CD4-positive, alpha-beta T cell treated with Interleukin-4 for 4 hours (primary cell): ENCODE data around the gene GNAI2.

Source experiments
- DNase-seq: peaks from one replicate; pipeline ENCODE4 v3.0.0-alpha.2; 2020

The GNAI2 gene

DNA sequence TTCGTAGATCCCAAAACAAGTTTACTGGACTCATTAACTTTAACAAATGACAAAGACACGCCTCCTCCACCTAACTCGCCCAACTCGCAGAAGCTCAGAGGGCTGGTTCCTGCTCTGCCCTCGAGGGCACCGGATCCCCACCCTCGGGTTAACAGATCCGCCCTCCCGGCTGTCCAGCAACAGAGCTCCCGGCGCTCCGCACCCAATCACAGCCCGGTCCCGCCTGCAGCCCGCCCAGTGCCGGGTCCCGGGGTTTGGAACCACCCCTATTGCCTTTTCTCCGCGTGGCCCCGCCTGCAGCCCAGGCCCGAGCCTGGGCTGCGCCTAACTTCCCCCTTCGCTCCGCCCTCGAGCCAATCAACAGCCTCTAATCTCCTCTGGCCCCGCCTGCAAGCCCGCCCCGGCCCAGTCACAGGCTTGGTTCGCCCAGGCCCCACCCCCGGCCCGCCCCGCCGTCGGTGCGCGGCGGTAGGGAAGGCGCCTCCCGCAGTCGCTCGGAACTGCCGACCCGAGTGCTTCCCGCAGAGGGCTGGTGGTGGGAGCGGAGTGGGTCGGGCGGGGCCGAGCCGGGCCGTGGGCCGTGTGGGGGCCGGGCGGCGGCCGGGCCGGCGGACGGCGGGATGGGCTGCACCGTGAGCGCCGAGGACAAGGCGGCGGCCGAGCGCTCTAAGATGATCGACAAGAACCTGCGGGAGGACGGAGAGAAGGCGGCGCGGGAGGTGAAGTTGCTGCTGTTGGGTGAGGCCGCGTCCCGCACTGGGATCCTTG lies at the start of gene GNAI2:
Gene GNAI2, plus strand, starts transcription at position 489 of the 768 bp plus-strand sequence. Its CDS starts 132 bp downstream, at position 621.
- peak; percentile 99 for DNase-seq

DNA sequence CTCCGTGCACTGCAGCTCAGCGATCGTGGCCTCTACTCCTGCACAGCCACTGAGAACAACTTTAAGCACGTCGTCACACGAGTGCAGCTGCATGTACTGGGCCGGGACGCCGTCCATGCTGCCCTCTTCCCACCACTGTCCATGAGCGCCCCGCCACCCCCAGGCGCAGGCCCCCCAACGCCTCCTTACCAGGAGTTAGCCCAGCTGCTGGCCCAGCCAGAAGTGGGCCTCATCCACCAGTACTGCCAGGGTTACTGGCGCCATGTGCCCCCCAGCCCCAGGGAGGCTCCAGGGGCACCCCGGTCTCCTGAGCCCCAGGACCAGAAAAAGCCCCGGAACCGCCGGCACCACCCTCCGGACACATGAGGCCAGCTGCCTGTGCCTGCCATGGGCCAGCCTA lies 48.3 kb upstream of the GNAI2 start:
- DNase-seq = no peak

DNA sequence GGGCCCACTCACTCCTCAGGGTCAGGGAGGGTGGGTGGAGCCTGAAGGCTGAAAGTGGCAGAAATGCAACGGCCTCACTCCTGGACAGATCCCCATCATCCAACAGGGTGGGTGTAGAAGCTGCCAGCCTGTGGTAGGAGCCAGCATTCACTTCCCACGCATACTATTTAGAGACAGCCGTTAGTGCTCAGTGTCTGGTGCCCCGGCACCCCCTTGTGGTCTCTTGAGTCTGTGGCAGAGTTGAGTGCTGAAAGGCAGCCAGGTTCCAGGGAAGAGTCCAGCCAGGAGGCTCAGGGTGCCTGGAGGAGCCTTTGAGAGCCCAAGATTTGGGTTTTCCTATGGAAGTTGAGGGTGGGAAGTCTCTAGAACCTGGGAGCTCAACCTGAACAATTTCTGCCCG lies 46.7 kb upstream of the GNAI2 start:
- no peak for DNase-seq

DNA sequence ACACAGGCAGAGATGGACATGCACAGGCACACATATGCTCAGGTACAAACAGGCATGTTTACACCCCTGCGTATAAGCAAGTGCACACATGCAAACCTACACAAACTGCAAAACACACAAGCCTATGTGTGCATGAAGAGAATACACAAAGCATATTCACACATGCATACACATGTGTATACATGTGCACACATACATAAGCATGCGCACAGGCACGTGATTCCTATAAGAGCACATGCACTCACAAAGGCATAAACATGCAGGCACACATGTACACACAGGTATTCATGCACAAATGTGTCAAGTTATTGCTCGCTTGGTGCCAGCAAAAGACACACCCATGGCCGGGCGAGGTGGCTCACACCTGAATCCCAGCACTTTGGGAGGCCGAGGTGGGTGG lies 46.0 kb upstream of the GNAI2 start:
- no peak for DNase-seq

DNA sequence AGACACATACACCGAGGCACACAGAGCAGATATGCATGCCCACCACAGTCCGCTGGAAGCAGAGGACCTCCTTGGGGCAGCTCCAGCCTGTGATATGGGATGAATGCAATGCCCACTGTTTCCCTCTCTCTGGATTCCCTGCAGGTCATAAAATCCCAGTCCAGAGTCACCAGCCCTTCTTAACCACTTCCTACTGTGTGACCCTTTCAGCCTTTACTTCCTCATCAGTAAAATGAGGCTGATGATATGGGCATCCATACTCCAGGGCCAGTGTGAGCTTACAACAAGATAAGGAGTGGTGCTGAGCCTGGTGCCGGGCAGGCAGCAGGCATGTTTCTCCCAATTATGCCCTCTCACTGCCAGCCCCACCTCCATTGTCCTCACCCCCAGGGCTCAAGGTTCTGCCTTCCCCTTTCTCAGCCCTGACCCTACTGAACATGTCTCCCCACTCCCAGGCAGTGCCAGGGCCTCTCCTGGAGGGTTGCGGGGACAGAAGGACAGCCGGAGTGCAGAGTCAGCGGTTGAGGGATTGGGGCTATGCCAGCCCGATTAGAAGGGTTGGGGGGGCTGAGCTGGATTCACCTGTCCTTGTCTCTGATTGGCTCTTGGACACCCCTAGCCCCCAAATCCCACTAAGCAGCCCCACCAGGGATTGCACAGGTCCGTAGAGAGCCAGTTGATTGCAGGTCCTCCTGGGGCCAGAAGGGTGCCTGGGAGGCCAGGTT lies 44.9 kb upstream of the GNAI2 start, which contains the start of gene GNAT1:
Gene GNAT1, plus strand, starts transcription at position 675 of the 725 bp plus-strand sequence. CDS start 116 bp downstream, outside the sequence.
- DNase-seq = no peak

DNA sequence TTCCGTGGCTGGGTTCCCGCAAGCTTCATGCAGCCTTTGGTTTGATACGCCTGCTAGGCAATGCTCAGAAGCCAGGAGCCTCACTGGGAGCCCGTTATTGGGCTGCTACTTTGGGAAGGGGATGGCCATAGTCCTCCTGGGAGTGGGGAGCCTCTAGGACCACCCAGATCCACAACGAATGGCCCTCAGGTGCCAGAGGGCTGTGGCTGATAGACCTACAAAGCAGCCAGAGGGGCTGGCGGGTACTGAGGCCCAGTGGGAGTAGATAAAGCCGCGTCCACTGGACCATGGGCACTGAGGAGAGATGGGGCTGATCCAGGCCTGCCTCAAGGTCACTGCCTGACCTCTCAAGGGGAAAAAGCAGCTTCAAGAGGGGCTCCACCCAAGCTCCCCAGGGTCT lies 43.9 kb upstream of the GNAI2 start:
- no peak for DNase-seq

DNA sequence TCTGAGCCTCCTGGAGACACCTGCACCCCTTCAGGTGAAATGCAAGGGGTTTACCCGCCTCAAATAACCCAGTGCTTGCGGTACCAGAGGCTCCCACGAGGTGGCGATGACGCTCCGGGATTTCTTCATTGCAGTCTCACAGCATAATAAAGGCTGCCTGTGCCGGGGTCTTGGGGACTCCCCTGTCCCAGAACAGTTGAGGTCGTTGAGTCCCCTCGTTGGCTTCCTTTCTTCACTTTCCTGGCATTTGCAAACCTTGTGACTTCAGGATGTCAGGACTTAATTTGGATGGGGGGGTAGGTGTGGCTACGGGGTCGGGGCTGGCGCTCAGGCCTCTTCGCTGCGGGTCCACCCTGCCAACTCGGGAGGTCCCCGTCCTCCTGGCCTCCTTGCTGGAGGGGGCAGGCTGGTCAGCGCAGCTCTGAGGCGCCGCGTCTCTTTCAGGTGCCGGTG lies 43.3 kb upstream of the GNAI2 start:
- DNase-seq = peak; percentile 81

DNA sequence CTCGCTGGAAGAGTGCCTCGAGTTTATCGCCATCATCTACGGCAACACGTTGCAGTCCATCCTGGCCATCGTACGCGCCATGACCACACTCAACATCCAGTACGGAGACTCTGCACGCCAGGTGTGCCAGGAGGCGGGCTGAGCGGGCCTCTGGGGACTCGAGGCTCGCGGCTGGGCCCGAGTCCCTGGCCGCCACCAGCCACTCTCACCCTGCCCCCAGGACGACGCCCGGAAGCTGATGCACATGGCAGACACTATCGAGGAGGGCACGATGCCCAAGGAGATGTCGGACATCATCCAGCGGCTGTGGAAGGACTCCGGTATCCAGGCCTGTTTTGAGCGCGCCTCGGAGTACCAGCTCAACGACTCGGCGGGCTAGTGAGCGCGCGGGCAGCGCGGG lies 42.7 kb upstream of the GNAI2 start:
- no peak for DNase-seq

DNA sequence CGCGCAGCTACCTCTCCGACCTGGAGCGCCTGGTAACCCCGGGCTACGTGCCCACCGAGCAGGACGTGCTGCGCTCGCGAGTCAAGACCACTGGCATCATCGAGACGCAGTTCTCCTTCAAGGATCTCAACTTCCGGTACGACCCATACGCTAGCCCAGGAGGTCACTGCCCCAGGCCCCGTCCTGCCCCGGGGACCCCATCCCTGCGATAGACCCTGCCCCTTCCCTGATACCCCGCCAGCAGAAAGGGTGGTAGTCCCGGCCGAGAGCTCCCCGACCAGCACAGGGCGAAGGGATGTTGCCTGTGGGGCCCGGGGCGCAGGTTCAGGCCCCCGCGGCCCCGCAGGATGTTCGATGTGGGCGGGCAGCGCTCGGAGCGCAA lies 42.3 kb upstream of the GNAI2 start:
- DNase-seq = no peak

DNA sequence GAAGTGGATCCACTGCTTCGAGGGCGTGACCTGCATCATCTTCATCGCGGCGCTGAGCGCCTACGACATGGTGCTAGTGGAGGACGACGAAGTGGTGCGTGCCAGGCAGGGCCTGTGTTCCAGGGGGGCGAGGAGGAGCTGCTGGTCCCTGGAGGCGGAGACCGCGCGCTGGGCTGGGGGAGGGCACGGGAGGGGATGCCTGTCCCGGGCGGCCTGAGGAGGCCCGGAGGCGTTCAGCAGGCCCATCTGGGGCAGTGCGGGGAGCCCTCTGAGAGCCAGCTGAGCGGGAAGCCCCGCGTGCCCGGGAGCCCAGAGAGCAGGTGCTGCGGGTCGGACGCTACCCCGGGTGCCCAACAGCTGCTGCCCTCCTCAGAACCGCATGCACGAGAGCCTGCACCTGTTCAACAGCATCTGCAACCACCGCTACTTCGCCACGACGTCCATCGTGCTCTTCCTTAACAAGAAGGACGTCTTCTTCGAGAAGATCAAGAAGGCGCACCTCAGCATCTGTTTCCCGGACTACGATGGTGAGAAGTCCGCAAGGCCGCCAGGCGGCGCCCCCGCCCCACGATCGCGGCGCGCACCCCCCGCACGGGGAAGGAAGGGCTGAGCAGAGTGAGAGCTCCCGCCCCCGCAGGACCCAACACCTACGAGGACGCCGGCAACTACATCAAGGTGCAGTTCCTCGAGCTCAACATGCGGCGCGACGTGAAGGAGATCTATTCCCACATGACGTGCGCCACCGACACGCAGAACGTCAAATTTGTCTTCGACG lies 41.7 kb upstream of the GNAI2 start:
- DNase-seq = peak; percentile 82

DNA sequence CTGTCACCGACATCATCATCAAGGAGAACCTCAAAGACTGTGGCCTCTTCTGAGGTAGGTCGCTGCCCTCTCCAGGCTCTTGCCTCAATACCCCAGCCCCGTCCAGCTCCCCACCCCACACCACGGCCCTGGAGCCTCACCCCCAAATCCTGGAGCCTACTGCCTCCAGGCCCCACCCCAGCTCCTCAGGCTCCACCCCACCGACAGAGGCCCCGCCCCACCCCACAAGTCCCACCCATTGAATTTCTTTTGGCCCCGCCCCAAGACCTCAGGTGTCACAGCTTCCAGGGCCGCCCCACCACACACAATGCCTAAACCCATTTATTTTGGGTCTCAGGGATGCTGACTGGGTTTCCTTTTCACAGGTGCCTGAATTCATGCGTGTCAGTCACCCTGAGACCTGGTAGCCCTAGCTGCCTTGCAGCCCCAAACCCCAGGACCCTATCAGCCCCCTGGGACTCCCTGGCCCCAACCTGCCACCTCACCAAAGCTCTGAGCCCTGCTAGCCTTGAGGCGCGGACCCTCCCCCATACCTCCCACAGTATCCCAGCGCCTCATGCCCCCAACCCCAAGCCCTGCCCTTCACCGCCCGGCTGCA lies 41.0 kb upstream of the GNAI2 start:
- DNase-seq = peak; percentile 6

DNA sequence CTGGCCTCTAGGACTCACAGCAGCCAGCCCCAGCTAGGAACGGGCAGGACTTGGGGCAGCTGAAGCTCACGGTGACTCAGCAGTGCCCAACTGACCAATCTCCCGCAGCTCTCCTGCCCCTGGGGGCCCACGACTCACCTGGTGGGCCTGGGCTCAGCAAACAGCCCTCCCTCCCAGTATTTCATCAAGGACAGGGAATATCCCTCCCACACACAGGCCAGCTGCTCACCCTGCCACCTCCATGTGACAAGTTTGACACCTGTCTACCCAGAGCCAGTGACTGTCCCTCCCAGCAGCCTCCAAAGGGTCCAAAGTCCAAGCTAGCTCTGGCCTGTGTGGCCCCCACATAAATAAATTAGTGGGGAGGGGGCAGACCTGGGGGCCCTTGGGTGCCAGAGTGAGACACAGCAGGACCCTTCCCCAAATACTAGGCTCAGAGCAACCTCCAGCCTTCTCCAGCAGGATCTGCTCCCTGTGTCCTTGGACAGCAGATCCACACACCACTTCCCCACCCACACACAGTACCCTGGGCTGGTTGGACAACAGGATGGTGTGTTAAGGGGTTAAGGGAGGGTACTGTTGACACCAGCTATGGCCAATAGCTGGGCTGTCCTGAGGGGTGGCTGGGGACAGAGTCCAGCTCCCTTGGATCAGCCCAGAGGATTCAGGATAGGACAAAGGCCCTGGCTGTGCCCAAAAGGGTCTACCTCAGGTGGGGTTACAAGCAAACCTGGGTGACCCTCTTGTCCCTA lies 40.3 kb upstream of the GNAI2 start:
- DNase-seq = no peak

DNA sequence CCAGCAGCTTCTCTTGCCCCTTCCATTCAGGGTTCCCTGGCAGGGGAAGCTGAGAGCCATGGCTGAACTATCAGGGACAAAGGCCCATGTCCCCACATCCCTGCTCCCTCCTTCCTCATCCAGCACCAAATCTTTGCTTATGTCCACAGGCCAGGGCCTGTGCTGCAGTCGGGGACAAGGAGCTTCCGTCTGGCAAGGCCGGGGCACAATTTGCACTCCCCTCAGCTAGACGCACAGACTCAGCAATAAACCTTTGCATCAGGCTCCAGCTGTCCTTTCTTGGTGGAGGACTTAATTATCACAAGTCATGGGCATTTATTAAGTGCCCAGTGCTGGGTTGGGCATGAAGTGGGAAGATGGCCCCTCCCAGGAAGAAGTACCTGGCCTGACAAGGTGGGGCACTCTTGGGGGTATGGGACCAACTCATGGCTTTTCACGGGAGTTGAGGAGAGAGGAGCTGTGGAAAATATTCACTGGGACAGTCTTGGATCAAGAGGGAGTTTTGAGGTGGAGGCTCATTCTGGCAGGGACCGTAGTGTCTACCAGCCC lies 39.7 kb upstream of the GNAI2 start:
- DNase-seq = no peak

DNA sequence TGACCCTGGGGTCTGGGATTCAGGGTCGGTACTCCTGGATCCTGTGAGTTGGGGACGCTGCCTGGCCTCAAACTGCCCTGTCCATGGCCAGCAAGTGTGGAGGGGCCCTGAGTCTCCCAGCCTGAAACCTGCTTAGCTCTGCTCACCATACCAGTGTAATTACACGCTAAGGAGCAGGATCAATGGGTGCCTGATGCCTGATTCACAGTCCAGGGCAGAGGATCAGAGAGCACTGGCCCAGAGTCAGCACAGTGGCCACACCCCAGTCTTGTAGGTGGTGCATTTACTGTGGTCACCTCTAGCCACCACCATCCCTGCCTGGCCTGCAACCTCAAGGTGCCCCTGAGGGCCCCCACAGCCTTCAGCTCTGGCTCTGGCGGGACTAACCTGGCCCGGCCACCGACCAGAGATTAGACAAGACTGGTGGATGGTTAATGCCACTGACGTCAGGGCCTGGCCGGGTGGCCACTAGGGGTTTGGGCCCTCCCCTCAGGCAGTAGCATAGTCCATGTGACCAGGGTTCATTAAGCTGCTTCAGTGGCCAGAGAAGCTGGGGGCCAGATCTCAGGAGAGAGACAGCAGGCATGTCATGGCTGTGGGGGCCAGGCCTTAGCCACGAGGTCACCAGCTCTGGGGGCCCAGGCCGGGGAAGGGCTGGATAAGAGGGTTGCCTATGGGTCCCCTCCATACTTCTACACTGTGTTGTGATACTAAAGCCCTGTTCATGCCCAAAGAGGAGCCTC lies 34.3 kb upstream of the GNAI2 start:
- no peak for DNase-seq

DNA sequence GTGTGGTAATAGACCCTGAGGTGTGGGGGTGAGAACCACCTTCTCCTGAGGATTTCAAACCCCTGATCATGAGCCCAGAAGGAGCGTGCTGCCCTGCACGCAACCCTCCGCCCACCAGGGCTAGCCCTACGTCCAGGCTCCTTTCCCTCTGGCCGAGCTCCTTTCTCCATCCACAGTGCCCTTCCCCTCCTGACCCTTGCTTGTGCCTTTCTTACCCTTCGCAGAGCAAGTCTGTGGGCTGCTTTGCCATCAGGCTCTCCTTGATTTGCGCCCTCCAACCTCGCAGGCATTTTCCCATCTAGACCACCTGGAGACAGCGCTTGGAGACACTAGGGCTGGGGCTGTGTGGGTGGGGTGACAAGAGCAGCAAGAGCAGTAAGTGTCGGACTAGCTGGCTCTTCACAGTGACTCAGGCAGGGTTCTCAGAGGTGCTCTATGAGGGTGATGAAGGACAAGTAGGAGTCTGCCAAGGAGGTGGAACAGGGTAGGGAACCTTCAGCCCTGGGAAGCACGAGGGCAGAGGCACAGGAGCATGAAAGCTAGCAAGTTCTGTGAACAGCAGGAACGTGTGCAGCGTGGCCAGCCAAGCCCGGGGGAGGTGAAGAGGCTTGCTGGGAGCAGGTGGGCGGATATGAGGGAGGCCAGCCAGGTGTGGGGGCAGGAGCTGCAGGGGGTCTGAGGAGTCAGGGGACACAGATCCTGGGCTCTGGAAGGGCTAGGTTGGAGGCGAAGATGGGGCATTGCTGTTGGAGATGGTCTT lies 33.5 kb upstream of the GNAI2 start:
- no peak for DNase-seq

DNA sequence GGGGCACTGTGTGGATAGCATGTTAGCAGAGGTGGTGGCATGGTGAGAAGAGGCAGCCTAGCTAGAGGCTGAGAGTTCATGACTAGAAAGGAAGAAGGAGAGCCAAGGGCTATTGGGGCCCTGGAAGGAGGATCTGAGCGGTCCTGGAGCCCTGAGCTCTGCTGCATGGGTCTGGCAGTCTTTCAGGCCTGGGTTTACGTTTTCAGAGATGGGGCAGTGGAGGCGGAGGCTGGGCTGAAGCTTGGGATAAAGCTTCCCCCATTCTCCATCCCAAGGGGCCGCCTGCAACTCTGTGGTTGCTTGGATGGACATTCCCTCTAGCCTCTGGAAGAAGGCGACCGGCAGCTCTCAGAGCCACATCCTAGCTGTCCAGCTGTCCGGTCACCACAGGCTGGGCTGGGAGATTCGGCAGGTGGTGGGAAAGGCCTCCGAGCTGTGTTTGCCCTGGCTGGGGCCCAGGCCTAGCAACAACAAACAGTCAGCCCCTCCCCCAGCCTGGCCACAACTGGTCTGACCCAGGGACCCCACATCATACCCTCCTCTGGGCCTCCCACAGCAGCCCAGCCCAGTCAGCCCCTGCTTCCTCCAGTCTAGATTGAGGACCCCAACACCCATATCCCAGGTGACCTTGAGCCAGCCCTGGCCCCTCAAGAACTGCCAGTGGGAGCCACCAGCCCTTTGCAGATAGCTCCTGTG lies 32.7 kb upstream of the GNAI2 start:
- DNase-seq = no peak

DNA sequence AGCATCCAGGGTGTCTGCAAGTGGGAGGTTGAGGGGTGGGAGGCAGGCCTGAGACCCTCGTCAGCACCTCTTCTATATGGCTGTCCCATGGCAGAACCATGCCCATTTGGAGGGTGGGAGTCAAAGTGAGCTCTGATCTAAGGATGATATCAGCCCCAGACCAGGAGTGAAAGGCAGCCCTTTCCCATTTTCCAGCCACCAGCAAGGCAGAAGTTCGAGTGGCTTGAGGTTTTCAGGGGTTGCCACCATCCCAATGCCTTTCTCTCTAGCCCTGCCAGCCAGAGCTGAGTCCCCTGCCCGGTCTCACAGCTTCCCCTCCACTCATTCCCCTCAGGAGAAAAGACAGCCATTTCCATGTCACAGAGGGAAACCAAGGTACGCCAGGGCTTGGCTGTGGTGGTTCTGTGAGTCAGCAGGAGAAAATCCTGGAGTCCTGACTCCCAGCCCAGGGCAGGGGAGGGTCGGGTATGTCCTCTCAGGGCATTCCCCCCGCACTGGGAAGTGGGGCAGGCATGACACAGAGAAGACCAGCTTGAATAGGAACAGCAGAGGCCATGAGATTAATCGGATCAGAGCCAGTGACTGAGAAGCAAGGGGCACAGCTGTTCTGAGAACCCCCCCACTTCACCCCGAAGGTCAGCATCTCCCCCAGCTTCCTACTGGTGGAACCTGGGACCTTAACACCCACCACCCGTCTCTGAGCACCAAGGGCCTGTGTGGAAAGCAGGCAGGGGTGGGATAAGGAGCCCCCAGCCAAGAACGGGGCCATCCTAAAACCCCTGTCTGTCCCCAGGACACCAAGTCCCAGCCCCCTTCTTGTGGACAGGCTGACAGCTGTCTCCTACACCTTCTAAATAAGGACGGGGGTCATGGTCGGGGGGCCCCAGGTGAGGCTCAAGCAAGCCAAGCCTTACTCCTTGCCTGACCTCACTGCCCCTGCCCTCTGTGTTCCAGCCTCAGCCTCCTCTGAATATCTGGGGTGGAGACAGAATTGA lies 31.9 kb upstream of the GNAI2 start:
- DNase-seq = no peak

DNA sequence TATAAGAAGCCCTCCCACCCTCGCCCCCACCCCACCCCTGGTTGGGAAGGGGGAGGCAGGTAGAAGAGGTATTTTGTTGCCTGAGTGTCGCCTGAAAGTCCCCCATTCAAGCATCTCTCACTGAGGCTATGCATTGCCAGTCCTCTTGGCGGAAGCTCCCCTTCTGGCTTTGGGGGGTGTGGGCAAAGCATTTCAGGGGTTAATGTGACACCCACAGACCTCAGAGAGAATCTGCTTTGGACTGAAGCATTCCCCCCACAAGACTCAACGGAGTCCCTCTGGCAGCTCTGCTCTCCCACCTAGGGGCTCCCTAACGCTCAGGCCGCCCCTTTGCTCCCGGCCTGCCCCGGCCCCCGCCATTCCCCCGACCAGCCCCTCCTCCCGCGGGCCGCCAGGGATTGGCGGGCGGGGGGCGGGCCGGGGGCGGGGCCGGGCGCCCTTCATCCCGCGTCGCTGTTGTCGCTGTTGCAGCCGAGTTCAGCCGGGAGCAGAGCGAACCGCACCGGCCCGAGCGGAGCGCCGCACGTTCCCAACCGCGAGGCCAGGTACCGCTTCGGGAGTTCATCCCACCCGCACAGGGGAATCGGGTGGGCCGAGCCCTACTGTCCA lies 31.1 kb upstream of the GNAI2 start, which contains the start of gene SLC38A3:
Gene SLC38A3, plus strand, starts transcription at position 468 of the 609 bp plus-strand sequence. CDS start 8,929 bp downstream, outside the sequence.
- no peak for DNase-seq
